Measurements from ENCODE around the gene EPB41L4A.

EPB41L4A gene

DNA sequence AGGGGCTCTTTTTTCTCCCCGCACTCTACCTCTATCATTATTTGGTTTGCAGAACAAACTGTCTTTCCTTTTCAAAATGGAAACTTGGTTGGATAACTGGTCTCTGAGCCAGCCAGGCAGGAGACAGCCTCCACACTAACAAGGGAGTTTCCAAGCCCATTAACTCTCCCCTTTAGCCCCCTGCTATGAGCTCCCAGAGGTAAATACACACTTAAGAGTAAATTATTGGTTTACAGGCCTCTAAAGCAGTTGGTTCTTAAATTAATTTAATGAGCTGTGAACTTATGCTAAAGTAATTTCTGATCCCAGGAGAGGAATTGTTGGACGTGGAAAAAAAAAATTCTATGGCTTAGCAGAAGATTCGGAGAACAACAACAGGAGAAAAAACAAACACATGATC lies 30.3 kb downstream of the EPB41L4A start:
- Histone ChIP-seq H3K27me3 (replicated peaks) (no peaks in the 10 kb centered on the region), H3K27ac (no peak overlapping the region), H3K36me3 (replicated peaks) (no peaks in the 10 kb centered on the region), H3K4me3 (ENCODE audit: low read depth, low read length) (no peak overlapping the region)
- in situ Hi-C loops (cut with HindIII; ENCODE audit: low pct_ligation_motif_present, low sequenced_read_pairs) = no loop called here
- DNase-seq = no peak
- TF ChIP-seq, protein P1, sequence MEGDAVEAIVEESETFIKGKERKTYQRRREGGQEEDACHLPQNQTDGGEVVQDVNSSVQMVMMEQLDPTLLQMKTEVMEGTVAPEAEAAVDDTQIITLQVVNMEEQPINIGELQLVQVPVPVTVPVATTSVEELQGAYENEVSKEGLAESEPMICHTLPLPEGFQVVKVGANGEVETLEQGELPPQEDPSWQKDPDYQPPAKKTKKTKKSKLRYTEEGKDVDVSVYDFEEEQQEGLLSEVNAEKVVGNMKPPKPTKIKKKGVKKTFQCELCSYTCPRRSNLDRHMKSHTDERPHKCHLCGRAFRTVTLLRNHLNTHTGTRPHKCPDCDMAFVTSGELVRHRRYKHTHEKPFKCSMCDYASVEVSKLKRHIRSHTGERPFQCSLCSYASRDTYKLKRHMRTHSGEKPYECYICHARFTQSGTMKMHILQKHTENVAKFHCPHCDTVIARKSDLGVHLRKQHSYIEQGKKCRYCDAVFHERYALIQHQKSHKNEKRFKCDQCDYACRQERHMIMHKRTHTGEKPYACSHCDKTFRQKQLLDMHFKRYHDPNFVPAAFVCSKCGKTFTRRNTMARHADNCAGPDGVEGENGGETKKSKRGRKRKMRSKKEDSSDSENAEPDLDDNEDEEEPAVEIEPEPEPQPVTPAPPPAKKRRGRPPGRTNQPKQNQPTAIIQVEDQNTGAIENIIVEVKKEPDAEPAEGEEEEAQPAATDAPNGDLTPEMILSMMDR (IDR thresholded peaks at IDR 0.05; ENCODE audit: low read depth, low read length, missing control alignments) = no peak

DNA sequence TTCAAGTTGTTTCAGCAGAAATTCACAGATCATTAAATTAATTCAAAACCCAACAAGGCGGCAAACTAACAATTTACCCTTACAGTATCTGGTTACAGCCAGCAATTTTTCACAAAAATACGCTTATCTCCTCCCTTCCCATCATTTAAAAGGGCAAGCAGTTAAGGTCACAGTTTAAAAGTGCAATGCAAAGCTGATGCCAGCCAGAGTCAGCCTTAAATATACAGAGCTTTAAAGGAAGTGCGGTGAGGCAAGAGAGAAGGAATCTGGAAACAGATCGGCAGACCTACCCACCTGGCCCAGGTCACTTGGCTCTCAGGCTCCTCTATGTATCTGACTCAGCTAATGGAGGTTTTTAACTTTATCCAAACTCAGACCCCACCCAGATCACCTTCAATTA lies 31.0 kb downstream of the EPB41L4A start:
- H3K27ac ChIP-seq = no peak overlapping the region
- in situ Hi-C loops (cut with HindIII; ENCODE audit: low pct_ligation_motif_present, low sequenced_read_pairs) = no loop called here
- TF ChIP-seq, protein P1 (IDR thresholded peaks at IDR 0.05; ENCODE audit: low read depth, low read length, missing control alignments) = no peak
- H3K36me3 ChIP-seq (replicated peaks) = no peaks in the 10 kb centered on the region
- H3K27me3 ChIP-seq (replicated peaks) = no peaks in the 10 kb centered on the region
- no peak for DNase-seq
- no peak overlapping the region for H3K4me3 ChIP-seq (ENCODE audit: low read depth, low read length)

DNA sequence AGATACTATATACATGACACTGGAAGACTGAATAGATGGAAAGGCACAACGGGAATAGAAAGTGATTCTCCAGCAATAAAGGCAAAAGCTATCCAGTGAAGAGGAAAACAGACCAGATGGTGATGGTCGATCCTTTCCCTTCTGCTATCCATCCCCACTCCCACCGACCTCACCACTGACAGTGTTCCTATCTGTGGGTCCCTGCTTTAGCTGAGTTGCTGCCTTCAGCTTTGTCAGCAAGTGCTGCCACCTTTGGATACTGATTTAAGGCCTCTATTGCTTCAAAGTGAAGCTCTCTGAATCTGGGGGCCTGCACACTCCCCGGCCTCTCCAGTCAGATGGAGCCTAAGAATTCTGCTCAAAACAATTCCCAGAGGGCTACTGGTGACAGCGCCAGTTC lies 32.3 kb downstream of the EPB41L4A start:
- Histone ChIP-seq H3K27me3 (replicated peaks) (no peaks in the 10 kb centered on the region), H3K27ac (no peak overlapping the region), H3K4me3 (ENCODE audit: low read depth, low read length) (no peak overlapping the region), H3K36me3 (replicated peaks) (no peaks in the 10 kb centered on the region)
- TF ChIP-seq, protein P1 (IDR thresholded peaks at IDR 0.05; ENCODE audit: low read depth, low read length, missing control alignments) = no peak
- no peak for DNase-seq
- in situ Hi-C loops (cut with HindIII; ENCODE audit: low pct_ligation_motif_present, low sequenced_read_pairs) = no loop called here

- in situ Hi-C loops (cut with HindIII; ENCODE audit: low pct_ligation_motif_present, low sequenced_read_pairs) = no loop called here
- Histone ChIP-seq H3K27ac (no peak overlapping the region), H3K4me3 (ENCODE audit: low read depth, low read length) (no peak overlapping the region), H3K27me3 (replicated peaks) (no peaks in the 10 kb centered on the region), H3K36me3 (replicated peaks) (no peaks in the 10 kb centered on the region)
- TF ChIP-seq, protein P1 (IDR thresholded peaks at IDR 0.05; ENCODE audit: low read depth, low read length, missing control alignments) = no peak
- DNase-seq = no peak
Observed at GRCh38 chr5:112385969-112386368, 33.1 kb downstream of the EPB41L4A start.

GRCh38 chr5:112385566-112385965 lies 33.5 kb downstream of the EPB41L4A start:
- Histone ChIP-seq H3K27me3 (replicated peaks) (no peaks in the 10 kb centered on the region), H3K36me3 (replicated peaks) (no peaks in the 10 kb centered on the region), H3K4me3 (ENCODE audit: low read depth, low read length) (no peak overlapping the region), H3K27ac (no peak overlapping the region)
- no peak for DNase-seq
- TF ChIP-seq, protein P1 (IDR thresholded peaks at IDR 0.05; ENCODE audit: low read depth, low read length, missing control alignments) = no peak
- in situ Hi-C loops (cut with HindIII; ENCODE audit: low pct_ligation_motif_present, low sequenced_read_pairs) = no loop called here

DNA sequence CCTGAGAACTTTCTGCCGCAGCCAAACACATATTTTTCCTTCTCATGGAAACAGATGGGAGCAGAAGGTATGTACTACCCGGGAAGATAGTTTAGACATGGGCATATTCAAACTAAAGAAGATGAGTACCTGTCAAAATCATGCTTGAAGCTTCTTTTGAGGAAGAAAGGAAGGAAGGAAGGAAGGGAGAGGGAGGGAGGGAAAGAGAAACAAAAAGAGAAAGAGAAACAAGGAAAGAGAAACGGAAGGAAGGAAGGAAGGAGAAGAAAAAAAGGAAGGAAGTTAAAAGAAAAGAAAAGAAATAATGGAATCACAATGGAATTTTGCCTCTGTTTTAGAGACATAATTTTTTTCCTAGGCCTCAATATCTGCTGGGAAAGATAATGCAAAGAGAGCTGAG lies 34.6 kb downstream of the EPB41L4A start:
- no peak for DNase-seq
- Histone ChIP-seq H3K4me3 (ENCODE audit: low read depth, low read length) (no peak overlapping the region), H3K36me3 (replicated peaks) (no peaks in the 10 kb centered on the region), H3K27ac (no peak overlapping the region), H3K27me3 (replicated peaks) (no peaks in the 10 kb centered on the region)
- in situ Hi-C loops (cut with HindIII; ENCODE audit: low pct_ligation_motif_present, low sequenced_read_pairs) = no loop called here
- TF ChIP-seq, protein P1 (IDR thresholded peaks at IDR 0.05; ENCODE audit: low read depth, low read length, missing control alignments) = no peak

Data from brain microvascular endothelial cell (primary cell).